ENCODE data around the gene KRT36.

Gene KRT36

DNA sequence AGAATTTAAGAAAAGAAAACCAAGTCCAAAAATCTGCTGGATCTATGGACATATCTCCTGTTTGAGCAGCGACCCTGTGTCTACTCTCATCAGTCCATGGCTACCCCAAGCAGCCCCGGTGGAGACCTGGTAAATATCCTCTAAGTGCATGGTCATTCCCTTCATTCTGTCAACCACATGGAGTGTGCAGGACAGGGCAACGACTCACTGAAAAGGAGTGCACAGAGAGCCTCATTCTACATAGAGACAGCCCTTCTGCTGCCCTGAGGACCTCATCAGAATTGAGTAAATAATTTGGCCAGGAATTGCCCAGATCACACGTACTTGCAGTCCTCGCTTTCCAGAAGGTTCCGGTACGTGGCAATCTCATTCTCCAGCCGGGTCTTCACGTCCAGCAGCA lies 51.9 kb downstream of the KRT36 start:
- no peak for DNase-seq (ENCODE audit: insufficient read length, low spot score)
- FAIRE-seq = no peak
- TF ChIP-seq, protein P1, sequence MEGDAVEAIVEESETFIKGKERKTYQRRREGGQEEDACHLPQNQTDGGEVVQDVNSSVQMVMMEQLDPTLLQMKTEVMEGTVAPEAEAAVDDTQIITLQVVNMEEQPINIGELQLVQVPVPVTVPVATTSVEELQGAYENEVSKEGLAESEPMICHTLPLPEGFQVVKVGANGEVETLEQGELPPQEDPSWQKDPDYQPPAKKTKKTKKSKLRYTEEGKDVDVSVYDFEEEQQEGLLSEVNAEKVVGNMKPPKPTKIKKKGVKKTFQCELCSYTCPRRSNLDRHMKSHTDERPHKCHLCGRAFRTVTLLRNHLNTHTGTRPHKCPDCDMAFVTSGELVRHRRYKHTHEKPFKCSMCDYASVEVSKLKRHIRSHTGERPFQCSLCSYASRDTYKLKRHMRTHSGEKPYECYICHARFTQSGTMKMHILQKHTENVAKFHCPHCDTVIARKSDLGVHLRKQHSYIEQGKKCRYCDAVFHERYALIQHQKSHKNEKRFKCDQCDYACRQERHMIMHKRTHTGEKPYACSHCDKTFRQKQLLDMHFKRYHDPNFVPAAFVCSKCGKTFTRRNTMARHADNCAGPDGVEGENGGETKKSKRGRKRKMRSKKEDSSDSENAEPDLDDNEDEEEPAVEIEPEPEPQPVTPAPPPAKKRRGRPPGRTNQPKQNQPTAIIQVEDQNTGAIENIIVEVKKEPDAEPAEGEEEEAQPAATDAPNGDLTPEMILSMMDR (IDR thresholded peaks at IDR 0.05; ENCODE audit: insufficient read depth, missing control alignments) = no peak

DNA sequence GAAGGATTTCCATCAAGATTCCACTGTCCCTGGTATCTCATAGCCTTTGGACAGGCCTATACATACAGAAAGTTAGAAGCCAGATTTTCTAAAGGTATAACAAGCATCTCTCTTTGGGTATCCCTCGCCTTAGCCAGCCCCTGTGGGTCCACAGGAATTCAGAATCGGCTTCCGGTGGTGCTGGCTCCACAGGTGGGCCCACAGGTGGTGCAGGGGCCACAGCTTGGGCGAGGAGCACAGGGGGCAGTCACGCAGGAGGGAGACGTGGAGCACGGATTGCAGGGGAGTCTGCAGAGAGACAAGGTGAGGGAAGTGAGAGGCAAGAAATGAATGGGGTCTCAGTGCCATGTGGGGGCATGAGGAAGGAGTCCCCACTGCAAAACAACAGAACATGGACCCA lies 52.5 kb downstream of the KRT36 start:
- FAIRE-seq = no peak

More for the DNA sequence above, 52.5 kb downstream of the KRT36 start:
- TF ChIP-seq, protein P1 (IDR thresholded peaks at IDR 0.05; ENCODE audit: insufficient read depth, missing control alignments) = no peak
- no peak for DNase-seq (ENCODE audit: insufficient read length, low spot score)

Data from D721Med (cell line).